ENCODE measurements around the gene SDK1.

SDK1 gene

DNA sequence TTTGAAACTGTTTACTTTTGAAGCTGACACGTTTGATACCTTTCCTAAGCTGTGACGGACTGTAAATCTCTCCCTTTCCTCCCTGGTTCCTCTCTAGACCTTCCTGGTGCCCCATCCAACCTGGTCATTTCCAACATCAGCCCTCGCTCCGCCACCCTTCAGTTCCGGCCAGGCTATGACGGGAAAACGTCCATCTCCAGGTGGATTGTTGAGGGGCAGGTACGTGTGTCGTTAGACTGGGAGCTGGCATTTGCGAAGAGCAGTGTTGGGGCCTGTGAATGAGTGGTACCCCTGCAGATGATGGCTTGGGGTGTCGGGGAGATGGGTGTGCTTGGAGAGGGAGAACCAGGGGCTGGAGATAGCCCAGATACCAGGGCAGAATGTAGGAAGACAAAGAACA, 778.3 kb downstream of the SDK1 start:
- Histone ChIP-seq H3K4me1 (ENCODE audit: control insufficient read depth, insufficient read depth, low read length) (no peaks in the 10 kb centered on the region), H3K9me3 (ENCODE audit: control insufficient read depth, insufficient read depth, low read depth, low read length) (no peaks in the 10 kb centered on the region), H3K36me3 (ENCODE audit: control insufficient read depth in 2 of 2, insufficient read depth in 1 of 2, low read length in 2 of 2) (peaks cover 0 to 7% of the 10 kb centered on the region in 2 experiments; a peak in 2 of 3 replicates), H3K4me3 (ENCODE audit: low read depth, low read length) (no peak overlapping the region), H3K27ac (ENCODE audit: extremely low read depth, low read depth, low read length) (no peak overlapping the region)
- TF ChIP-seq ZBTB48 (tag by site-specific recombination; IDR thresholded peaks at IDR 0.05) = no peak
- TF ChIP-seq, protein P1, sequence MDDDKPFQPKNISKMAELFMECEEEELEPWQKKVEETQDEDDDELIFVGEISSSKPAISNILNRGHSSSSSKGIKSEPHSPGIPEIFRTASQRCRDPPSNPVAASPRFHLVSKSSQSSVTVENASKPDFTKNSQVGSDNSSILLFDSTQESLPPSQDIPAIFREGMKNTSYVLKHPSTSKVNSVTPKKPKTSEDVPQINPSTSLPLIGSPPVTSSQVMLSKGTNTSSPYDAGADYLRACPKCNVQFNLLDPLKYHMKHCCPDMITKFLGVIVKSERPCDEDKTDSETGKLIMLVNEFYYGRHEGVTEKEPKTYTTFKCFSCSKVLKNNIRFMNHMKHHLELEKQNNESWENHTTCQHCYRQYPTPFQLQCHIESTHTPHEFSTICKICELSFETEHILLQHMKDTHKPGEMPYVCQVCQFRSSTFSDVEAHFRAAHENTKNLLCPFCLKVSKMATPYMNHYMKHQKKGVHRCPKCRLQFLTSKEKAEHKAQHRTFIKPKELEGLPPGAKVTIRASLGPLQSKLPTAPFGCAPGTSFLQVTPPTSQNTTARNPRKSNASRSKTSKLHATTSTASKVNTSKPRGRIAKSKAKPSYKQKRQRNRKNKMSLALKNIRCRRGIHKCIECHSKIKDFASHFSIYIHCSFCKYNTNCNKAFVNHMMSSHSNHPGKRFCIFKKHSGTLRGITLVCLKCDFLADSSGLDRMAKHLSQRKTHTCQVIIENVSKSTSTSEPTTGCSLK (tag by site-specific recombination; IDR thresholded peaks at IDR 0.05) = no peak
- no peak for TF ChIP-seq ZNF785 (tag by site-specific recombination; IDR thresholded peaks at IDR 0.05)
- TF ChIP-seq ZNF530 (tag by site-specific recombination; IDR thresholded peaks at IDR 0.05; ENCODE audit: low read depth) = no peak
- no peak for TF ChIP-seq HOXC10 (CRISPR knock-in tag; IDR thresholded peaks at IDR 0.05)
- TF ChIP-seq ZNF133 (tag by site-specific recombination; IDR thresholded peaks at IDR 0.05) = no peak
- TF ChIP-seq ZSCAN18 (tag by site-specific recombination; IDR thresholded peaks at IDR 0.05) = no peak
- no peak for TF ChIP-seq OVOL3 (tag by site-specific recombination; IDR thresholded peaks at IDR 0.05)
- TF ChIP-seq BCL11B (tag by site-specific recombination; IDR thresholded peaks at IDR 0.05; ENCODE audit: low read depth) = no peak
- TF ChIP-seq ZNF626 (tag by site-specific recombination; IDR thresholded peaks at IDR 0.05) = no peak
- TF ChIP-seq ZNF121 (tag by site-specific recombination; IDR thresholded peaks at IDR 0.05) = no peak
- no peak for TF ChIP-seq ZNF433 (tag by site-specific recombination; IDR thresholded peaks at IDR 0.05; ENCODE audit: low read depth)
- TF ChIP-seq ZNF549 (tag by site-specific recombination; IDR thresholded peaks at IDR 0.05) = no peak
- no peak for TF ChIP-seq YY1 (tag by site-specific recombination; IDR thresholded peaks at IDR 0.05)
- TF ChIP-seq GLIS1 (tag by site-specific recombination; IDR thresholded peaks at IDR 0.05) = no peak
- no peak for TF ChIP-seq ZFP3 (tag by site-specific recombination; IDR thresholded peaks at IDR 0.05; ENCODE audit: low read depth)
- ChIA-PET POLR2A (no interaction called here), CTCF (no interaction called here)

DNA sequence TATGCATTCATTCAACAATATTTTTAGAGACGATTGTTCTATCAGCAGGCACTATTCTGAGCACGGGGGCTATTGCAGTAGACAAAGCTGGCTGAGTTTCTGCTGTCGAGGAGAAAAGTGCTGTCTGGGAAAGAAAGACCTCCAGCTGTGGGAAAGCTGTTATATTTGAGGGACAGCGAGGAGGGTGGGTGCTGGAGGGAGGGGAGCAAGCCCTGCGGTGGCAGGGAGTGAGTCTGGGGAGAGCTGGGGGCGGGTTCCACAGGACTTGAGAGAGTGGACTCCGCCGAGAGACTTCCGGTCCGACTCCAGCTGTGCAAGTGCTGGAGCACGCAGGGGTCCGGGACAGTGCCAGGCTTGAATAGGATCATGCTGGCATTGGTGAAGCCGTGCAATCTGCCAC, 778.9 kb downstream of the SDK1 start:
- Histone ChIP-seq H3K9me3 (ENCODE audit: control insufficient read depth, insufficient read depth, low read depth, low read length) (no peaks in the 10 kb centered on the region), H3K4me1 (ENCODE audit: control insufficient read depth, insufficient read depth, low read length) (no peaks in the 10 kb centered on the region), H3K27ac (ENCODE audit: extremely low read depth, low read depth, low read length) (no peak overlapping the region), H3K36me3 (ENCODE audit: control insufficient read depth in 2 of 2, insufficient read depth in 1 of 2, low read length in 2 of 2) (peaks cover 0 to 7% of the 10 kb centered on the region in 2 experiments; a peak in 2 of 3 replicates), H3K4me3 (ENCODE audit: low read depth, low read length) (no peak overlapping the region)
- ChIA-PET CTCF (no interaction called here), POLR2A (no interaction called here)
- TF ChIP-seq SETDB1 (IDR thresholded peaks at IDR 0.05; ENCODE audit: insufficient read length, low read length) (no peak), SALL2 (tag by site-specific recombination; IDR thresholded peaks at IDR 0.05; ENCODE audit: borderline replicate concordance) (no peak), ZNF768 (tag by site-specific recombination; IDR thresholded peaks at IDR 0.05) (no peak), ZNF19 (tag by site-specific recombination; IDR thresholded peaks at IDR 0.05; ENCODE audit: low read depth) (no peak), ZBTB48 (tag by site-specific recombination; IDR thresholded peaks at IDR 0.05) (no peak), MZF1 (tag by site-specific recombination; IDR thresholded peaks at IDR 0.05; ENCODE audit: borderline replicate concordance) (no peak), ZIC2 (tag by site-specific recombination; IDR thresholded peaks at IDR 0.05) (peak; percentile 89), ZBTB11 (tag by site-specific recombination; conservative IDR thresholded peaks at IDR 0.05; ENCODE audit: low read depth) (0 out of 2 replicates have a peak, but pooled peaks have one; percentile 12), ZNF280D (tag by site-specific recombination; IDR thresholded peaks at IDR 0.05) (no peak), ZBTB1 (tag by site-specific recombination; IDR thresholded peaks at IDR 0.05) (no peak)
- TF ChIP-seq, protein P2, sequence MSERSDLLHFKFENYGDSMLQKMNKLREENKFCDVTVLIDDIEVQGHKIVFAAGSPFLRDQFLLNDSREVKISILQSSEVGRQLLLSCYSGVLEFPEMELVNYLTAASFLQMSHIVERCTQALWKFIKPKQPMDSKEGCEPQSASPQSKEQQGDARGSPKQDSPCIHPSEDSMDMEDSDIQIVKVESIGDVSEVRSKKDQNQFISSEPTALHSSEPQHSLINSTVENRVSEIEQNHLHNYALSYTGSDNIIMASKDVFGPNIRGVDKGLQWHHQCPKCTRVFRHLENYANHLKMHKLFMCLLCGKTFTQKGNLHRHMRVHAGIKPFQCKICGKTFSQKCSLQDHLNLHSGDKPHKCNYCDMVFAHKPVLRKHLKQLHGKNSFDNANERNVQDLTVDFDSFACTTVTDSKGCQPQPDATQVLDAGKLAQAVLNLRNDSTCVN (tag by site-specific recombination; optimal IDR thresholded peaks at IDR 0.05) = no peak

All from HEK293 (cell line).